ENCODE data around the gene CLOCK. TPM values are rescaled to one million over a fixed set of nuclear protein-coding genes. Genes with fewer than 3 reads are reported as not detected.

The CLOCK gene
- total RNA-seq, 1 donor from 2014 or later, result 25.5 TPM

GRCh38 chr4:55411621-55412020, 135.1 kb downstream of the CLOCK start:
- no peak for DNase-seq

GRCh38 chr4:55410431-55410830, 136.3 kb downstream of the CLOCK start:
- DNase-seq, result no peak

- DNase-seq, result peak; percentile 37
Observed at GRCh38 chr4:55409468-55410171, 137.1 kb downstream of the CLOCK start.

- DNase-seq, result no peak
Observed at GRCh38 chr4:55407764-55408163, 138.9 kb downstream of the CLOCK start.

GRCh38 chr4:55407119-55407518, 139.6 kb downstream of the CLOCK start:
- DNase-seq, result no peak

GRCh38 chr4:55406545-55406944, 140.2 kb downstream of the CLOCK start:
- DNase-seq, result no peak

GRCh38 chr4:55405073-55405472, 141.6 kb downstream of the CLOCK start:
- no peak for DNase-seq

- DNase-seq, result no peak
Observed at GRCh38 chr4:55399581-55399980, 147.1 kb downstream of the CLOCK start.

GRCh38 chr4:55398966-55399365, 147.7 kb downstream of the CLOCK start:
- DNase-seq, result no peak

GRCh38 chr4:55398461-55398860, 148.2 kb downstream of the CLOCK start:
- DNase-seq, result peak; percentile 11

- DNase-seq, result peak; percentile 12
Observed at GRCh38 chr4:55397520-55398321, 149.0 kb downstream of the CLOCK start.

GRCh38 chr4:55397126-55397436, 149.6 kb downstream of the CLOCK start:
- no peak for DNase-seq

GRCh38 chr4:55396308-55397125, 150.2 kb downstream of the CLOCK start:
- peak; percentile 72 for DNase-seq

- peak; percentile 93 for DNase-seq
Observed at GRCh38 chr4:55395529-55396307, 151.0 kb downstream of the CLOCK start, which contains the start of gene TMEM165. Gene TMEM165, plus strand, starts transcription at chr4:55395957. Its CDS starts 233 bp downstream, at chr4:55396190.

GRCh38 chr4:55395218-55395528, 151.5 kb downstream of the CLOCK start:
- DNase-seq, result no peak

- DNase-seq, result peak; percentile 32
Observed at GRCh38 chr4:55393461-55394320, 153.0 kb downstream of the CLOCK start.

GRCh38 chr4:55386840-55387239, 159.9 kb downstream of the CLOCK start:
- DNase-seq, result no peak

GRCh38 chr4:55386073-55386472, 160.6 kb downstream of the CLOCK start:
- no peak for DNase-seq

- DNase-seq, result no peak
Observed at GRCh38 chr4:55385201-55385649, 161.5 kb downstream of the CLOCK start.

GRCh38 chr4:55382488-55383003, 164.2 kb downstream of the CLOCK start:
- DNase-seq, result no peak

- DNase-seq, result no peak
Observed at GRCh38 chr4:55381502-55381901, 165.2 kb downstream of the CLOCK start.
